H1 (cell line): ENCODE measurements around the gene CD8B2. TPM values are rescaled to one million over a fixed set of nuclear protein-coding genes. Genes with fewer than 3 reads are reported as not detected.
A peak's percentile ranks its signal among the peaks of the same experiment; 100 is the strongest.

Source experiments
- CTCF ChIA-PET: fragments of 300-600 bp; sonication (Branson Sonifier 250); formaldehyde crosslinking; loops from one replicate; lab custom pipeline; 2021; ENCODE audit not compliant: partially characterized antibody; lab: Charles Lee
- POLR2A ChIA-PET: fragments of 300-600 bp; sonication (Branson Sonifier 250); formaldehyde crosslinking; loops from one replicate; lab custom pipeline; 2021; ENCODE audit warnings: inconsistent platforms; ENCODE audit not compliant: partially characterized antibody; lab: Charles Lee
- DNase-seq, 2 experiments: peaks; one replicate each; pipeline versions ENCODE4 v3.0.0 to v3.0.0-alpha.2; 2010 to 2022; ENCODE audit warnings: low spot score in 2 of 2, low read depth in 1 of 2, mixed read lengths in 1 of 2
- FAIRE-seq: peaks from 2 replicates; lab custom pipeline; 2011; peaks lifted over from hg19 to GRCh38; lab: Jason Lieb, UNC
- H2AFZ ChIP-seq: 2 replicates; pipeline ENCODE4 v1.8.1; 2012; ENCODE audit warnings: low read length, inconsistent platforms
- H2AK5ac ChIP-seq: 2 replicates; pipeline ENCODE4 v1.6.1; 2013; ENCODE audit warnings: low read depth, low read length
- H2BK120ac ChIP-seq: replicated peaks from 2 replicates; pipeline ENCODE3; 2013; ENCODE audit warnings: low read depth, low read length, inconsistent platforms
- H2BK12ac ChIP-seq: 2 replicates; pipeline ENCODE4 v1.6.1; 2013; ENCODE audit warnings: low read depth, low read length
- H2BK15ac ChIP-seq: 2 replicates; pipeline ENCODE4 v1.6.1; 2013; ENCODE audit warnings: low read length
- H2BK20ac ChIP-seq: 2 replicates; pipeline ENCODE4 v1.6.1; 2013; ENCODE audit warnings: low read length
- H2BK5ac ChIP-seq: 2 replicates; pipeline ENCODE4 v1.6.1; 2013; ENCODE audit warnings: low read depth, low read length
- H3K14ac ChIP-seq: 2 replicates; pipeline ENCODE4 v1.6.1; 2013; ENCODE audit warnings: inconsistent platforms; ENCODE audit not compliant: insufficient read length
- H3K18ac ChIP-seq: 2 replicates; pipeline ENCODE4 v1.6.1; 2013; ENCODE audit warnings: low read length; ENCODE audit errors: extremely low read depth
- H3K23ac ChIP-seq: 2 replicates; pipeline ENCODE4 v1.6.1; 2013; ENCODE audit warnings: inconsistent platforms; ENCODE audit not compliant: insufficient read length
- H3K23me2 ChIP-seq: 2 replicates; pipeline ENCODE4 v1.6.1; 2013; ENCODE audit warnings: low read depth, low read length
- H3K27ac ChIP-seq: 2 replicates; pipeline ENCODE4 v1.6.1; 2011; ENCODE audit warnings: low read depth, low read length, inconsistent platforms
- H3K27me3 ChIP-seq, 4 experiments: replicated peaks in 1 of 4; 1 replicate in 1 of 4; 2 replicates in 3 of 4; pipeline versions ENCODE4 v1.6.1 to v1.8.1; 2011 to 2013; ENCODE audit warnings: low read length in 3 of 4, mild to moderate bottlenecking in 3 of 4, inconsistent platforms in 2 of 4, mixed read lengths in 2 of 4, moderate library complexity in 1 of 4; ENCODE audit not compliant: control insufficient read depth in 3 of 4, insufficient read depth in 3 of 4; ENCODE audit errors: extremely low read depth in 1 of 4
- H3K36me3 ChIP-seq, 4 experiments: 2 replicates each; pipeline versions ENCODE4 v1.6.1 to v1.8.1; 2011 to 2013; ENCODE audit warnings: mild to moderate bottlenecking in 4 of 4, low read length in 3 of 4, moderate library complexity in 2 of 4, control low read depth in 1 of 4, inconsistent platforms in 1 of 4; ENCODE audit not compliant: insufficient read depth in 4 of 4, control insufficient read depth in 2 of 4
- H3K4ac ChIP-seq: replicated peaks from 2 replicates; pipeline ENCODE3; 2013; ENCODE audit warnings: low read length, low read depth, mixed read lengths, inconsistent platforms; ENCODE audit not compliant: insufficient read length
- H3K4me1 ChIP-seq, 4 experiments: replicated peaks in 1 of 4; 1 replicate in 1 of 4; 2 replicates in 3 of 4; pipeline versions ENCODE4 v1.6.1 to v1.8.1; 2011 to 2013; ENCODE audit warnings: low read length in 3 of 4, inconsistent platforms in 2 of 4, mixed read lengths in 1 of 4; ENCODE audit not compliant: insufficient read depth in 4 of 4, control insufficient read depth in 3 of 4
- H3K4me2 ChIP-seq, 2 experiments: 2 replicates each; pipeline versions ENCODE4 v1.6.1 to v1.8.1; 2011 to 2013; ENCODE audit warnings: low read depth in 2 of 2, low read length in 2 of 2, control low read depth in 1 of 2, inconsistent platforms in 1 of 2, mild to moderate bottlenecking in 1 of 2; ENCODE audit not compliant: insufficient read depth in 1 of 2
- H3K4me3 ChIP-seq, 4 experiments: fragments of 200-600, 300-600 bp in 1 of 4; sonication (generic), shearing (Covaris generic), sonication (Bioruptor Twin) in 1 of 4; 2 replicates each; pipeline versions ENCODE4 v1.5.1 to v1.8.1; 2011 to 2016; ENCODE audit warnings: low read length in 4 of 4, low read depth in 3 of 4, control low read depth in 2 of 4, inconsistent platforms in 2 of 4, mild to moderate bottlenecking in 2 of 4, mixed read lengths in 1 of 4, moderate library complexity in 1 of 4; ENCODE audit not compliant: insufficient read depth in 2 of 4; ENCODE audit errors: extremely low read depth in 1 of 4
- H3K56ac ChIP-seq: replicated peaks from 2 replicates; pipeline ENCODE3; 2013; ENCODE audit warnings: low read depth, mild to moderate bottlenecking, mixed read lengths, low read length, inconsistent platforms; ENCODE audit not compliant: insufficient read length
- H3K79me1 ChIP-seq: 2 replicates; pipeline ENCODE4 v1.6.1; 2013; ENCODE audit warnings: low read depth, low read length, control low read depth
- H3K79me2 ChIP-seq, 2 experiments: 2 replicates each; pipeline versions ENCODE4 v1.6.1 to v1.8.1; 2012 to 2013; ENCODE audit warnings: low read length in 2 of 2, mild to moderate bottlenecking in 2 of 2, inconsistent platforms in 1 of 2; ENCODE audit not compliant: insufficient read depth in 2 of 2, control insufficient read depth in 1 of 2
- H3K9ac ChIP-seq, 4 experiments: replicated peaks in 1 of 4; 1 replicate in 1 of 4; 2 replicates in 3 of 4; pipeline versions ENCODE4 v1.6.1 to v1.8.1; 2011 to 2013; ENCODE audit warnings: low read depth in 3 of 4, low read length in 3 of 4, control low read depth in 2 of 4, mild to moderate bottlenecking in 2 of 4, moderate library complexity in 2 of 4, inconsistent platforms in 1 of 4; ENCODE audit errors: extremely low read depth in 1 of 4
- H3K9me3 ChIP-seq, 2 experiments: 2 replicates each; pipeline versions ENCODE4 v1.6.1 to v1.8.1; 2012 to 2013; ENCODE audit warnings: mild to moderate bottlenecking in 2 of 2, moderate library complexity in 2 of 2, control low read depth in 1 of 2, inconsistent platforms in 1 of 2, low read depth in 1 of 2, low read length in 1 of 2, mixed read lengths in 1 of 2; ENCODE audit not compliant: insufficient read depth in 2 of 2
- H4K20me1 ChIP-seq, 2 experiments: replicated peaks in 1 of 2; 2 replicates each; pipeline versions ENCODE3 to v1.8.1; 2011 to 2013; ENCODE audit warnings: inconsistent platforms in 2 of 2, low read length in 2 of 2, mild to moderate bottlenecking in 1 of 2; ENCODE audit not compliant: insufficient read depth in 2 of 2, control insufficient read depth in 1 of 2
- H4K5ac ChIP-seq: 2 replicates; pipeline ENCODE4 v1.6.1; 2013; ENCODE audit warnings: low read length, low read depth, mixed read lengths, inconsistent platforms; ENCODE audit not compliant: insufficient read length
- H4K8ac ChIP-seq: 2 replicates; pipeline ENCODE4 v1.8.0; 2013; ENCODE audit warnings: mild to moderate bottlenecking, moderate library complexity, low read length, inconsistent platforms; ENCODE audit not compliant: insufficient read depth; ENCODE audit errors: extremely low read depth
- H4K91ac ChIP-seq: replicated peaks from 2 replicates; pipeline ENCODE3; 2013; ENCODE audit warnings: low read length, mixed read lengths, inconsistent platforms; ENCODE audit not compliant: insufficient read length
- MAFK ChIP-seq: IDR thresholded peaks from 2 replicates; pipeline ENCODE4 v1.6.1; 2012; ENCODE audit warnings: low read depth, mild to moderate bottlenecking, improper control_type of control experiment, low read length
- POLR2A ChIP-seq, 2 experiments: IDR thresholded peaks; 1 replicate in 1 of 2; 2 replicates in 1 of 2; pipeline ENCODE4 v1.6.1; 2011; ENCODE audit warnings: low read depth in 2 of 2, low read length in 2 of 2, mild to moderate bottlenecking in 2 of 2; ENCODE audit errors: control extremely low read depth in 1 of 2
- RAD21 ChIP-seq, 2 experiments: IDR thresholded peaks in 1 of 2; conservative IDR thresholded peaks in 1 of 2; 2 replicates each; pipeline ENCODE4 v1.6.1; 2011; ENCODE audit warnings: low read depth in 2 of 2, low read length in 2 of 2, improper control_type of control experiment in 1 of 2, inconsistent platforms in 1 of 2, mild to moderate bottlenecking in 1 of 2, moderate library complexity in 1 of 2
- WGBS, 2 experiments: shearing (Covaris generic) in 1 of 2; methylation state at CpG; one replicate each; pipeline versions ENCODE4 v1.1.6 to v1.1.7; 2013 to 2015; ENCODE audit warnings: low lambda C conversion rate in 2 of 2, mixed read lengths in 2 of 2, inconsistent platforms in 1 of 2, low coverage in 1 of 2, missing lambda C conversion rate in 1 of 2; ENCODE audit not compliant: insufficient replicate concordance in 2 of 2, insufficient coverage in 1 of 2, insufficient read length in 1 of 2; ENCODE audit errors: extremely low coverage in 1 of 2, missing lambda C conversion rate in 1 of 2; 5-methylcytosine and 5-hydroxymethylcytosine counted together
- polyA plus RNA-seq, 7 experiments: library from polyadenylated mRNA; depleted of rRNA in 3 of 7; stranded (reverse) in 5 of 7; unstranded in 2 of 7; fragments of >200 nt in 5 of 7; fragments of 200-250 nt in 2 of 7; gene quantifications; 1 replicate in 5 of 7; 2 replicates in 1 of 7; 4 replicates in 1 of 7; pipeline versions ENCODE4 v1.2.1 to v1.2.3, GENCODE V29; 2011 to 2013; ENCODE audit warnings: missing spikeins in 2 of 7, mixed read lengths in 2 of 7
- total RNA-seq: library from RNA; stranded (reverse); fragmentation: NEBNext Ultra II Directional; extraction: Animal tissue kit (Norgen Biotek cat#: 25700); gene quantifications from 2 replicates; pipeline ENCODE4 v1.2.1, GENCODE V29; 2021
- TF ChIP-seq, protein P1 (sequence below), 3 experiments: IDR thresholded peaks; 1 replicate in 2 of 3; 2 replicates in 1 of 3; pipeline versions ENCODE4 v1.5.1 to v1.6.1; 2011; ENCODE audit warnings: low read length in 3 of 3, mild to moderate bottlenecking in 3 of 3, inconsistent platforms in 2 of 3, low read depth in 1 of 3, moderate library complexity in 1 of 3; ENCODE audit not compliant: insufficient read depth in 1 of 3; ENCODE audit errors: control extremely low read depth in 1 of 3
- TF ChIP-seq, protein P2 (sequence below): IDR thresholded peaks from 2 replicates; pipeline ENCODE4 v1.6.1; 2011; ENCODE audit warnings: low read depth, mild to moderate bottlenecking, low read length; ENCODE audit not compliant: insufficient read depth

Gene CD8B2
- total and polyA plus RNA-seq, 2 of the 8 experiments (the other 6 are each of a cell fraction or from before 2014, with no cell fraction given) = 0.03 TPM; not detected in 1

DNA sequence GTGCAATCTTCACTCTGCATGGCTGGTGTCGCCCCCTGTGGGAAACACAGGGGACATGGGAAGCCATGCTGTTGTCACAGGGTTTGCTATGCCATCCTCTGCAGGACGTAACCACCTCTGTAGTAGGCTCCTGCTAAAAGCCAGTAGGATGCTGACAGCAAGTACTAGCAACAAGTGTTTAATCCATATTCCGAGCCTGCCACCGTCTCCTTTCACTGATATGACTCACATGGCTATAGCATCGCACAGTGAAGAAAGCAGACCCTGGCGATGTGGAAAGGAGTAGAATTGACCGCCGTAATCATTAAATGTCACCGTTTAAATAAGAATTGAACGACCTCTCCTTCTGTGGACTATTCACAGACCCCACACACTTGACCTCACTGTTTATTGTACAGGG, 57.8 kb downstream of the CD8B2 start:
- H3K4ac ChIP-seq = no peak overlapping the region

More for the DNA sequence above, 57.8 kb downstream of the CD8B2 start:
- Histone ChIP-seq H2BK120ac (no peak overlapping the region), H3K9ac (no peak overlapping the region), H3K79me2 (no peaks in the 10 kb centered on the region), H3K4me2 (no peak overlapping the region), H3K14ac (no peak overlapping the region), H3K56ac (no peak overlapping the region), H4K91ac (no peak overlapping the region), H3K23ac (no peak overlapping the region), H2BK5ac (no peak overlapping the region), H2AFZ (no peak overlapping the region), H3K27me3 (no peaks in the 10 kb centered on the region; a peak in 1 of 7 replicates)
- FAIRE-seq = no peak
- POLR2A ChIA-PET = no interaction called here
- no peak for TF ChIP-seq MAFK
- TF ChIP-seq, protein P1, sequence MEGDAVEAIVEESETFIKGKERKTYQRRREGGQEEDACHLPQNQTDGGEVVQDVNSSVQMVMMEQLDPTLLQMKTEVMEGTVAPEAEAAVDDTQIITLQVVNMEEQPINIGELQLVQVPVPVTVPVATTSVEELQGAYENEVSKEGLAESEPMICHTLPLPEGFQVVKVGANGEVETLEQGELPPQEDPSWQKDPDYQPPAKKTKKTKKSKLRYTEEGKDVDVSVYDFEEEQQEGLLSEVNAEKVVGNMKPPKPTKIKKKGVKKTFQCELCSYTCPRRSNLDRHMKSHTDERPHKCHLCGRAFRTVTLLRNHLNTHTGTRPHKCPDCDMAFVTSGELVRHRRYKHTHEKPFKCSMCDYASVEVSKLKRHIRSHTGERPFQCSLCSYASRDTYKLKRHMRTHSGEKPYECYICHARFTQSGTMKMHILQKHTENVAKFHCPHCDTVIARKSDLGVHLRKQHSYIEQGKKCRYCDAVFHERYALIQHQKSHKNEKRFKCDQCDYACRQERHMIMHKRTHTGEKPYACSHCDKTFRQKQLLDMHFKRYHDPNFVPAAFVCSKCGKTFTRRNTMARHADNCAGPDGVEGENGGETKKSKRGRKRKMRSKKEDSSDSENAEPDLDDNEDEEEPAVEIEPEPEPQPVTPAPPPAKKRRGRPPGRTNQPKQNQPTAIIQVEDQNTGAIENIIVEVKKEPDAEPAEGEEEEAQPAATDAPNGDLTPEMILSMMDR (IDR thresholded peaks at IDR 0.05; ENCODE audit: control extremely low read depth in 1 of 3, insufficient read depth in 1 of 3, low read depth in 1 of 3, low read length in 3 of 3) = peak in 2 of 3 experiments; percentile 38 to 44; a peak in 2 of 4 replicates
- TF ChIP-seq, protein P2, sequence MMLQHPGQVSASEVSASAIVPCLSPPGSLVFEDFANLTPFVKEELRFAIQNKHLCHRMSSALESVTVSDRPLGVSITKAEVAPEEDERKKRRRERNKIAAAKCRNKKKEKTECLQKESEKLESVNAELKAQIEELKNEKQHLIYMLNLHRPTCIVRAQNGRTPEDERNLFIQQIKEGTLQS = no peak
- TF ChIP-seq POLR2A (IDR thresholded peaks at IDR 0.05; ENCODE audit: control extremely low read depth in 1 of 2, low read depth in 2 of 2, low read length in 2 of 2) = no peak
- TF ChIP-seq RAD21 (IDR thresholded peaks at IDR 0.05 in 1 of 2, conservative IDR thresholded peaks at IDR 0.05 in 1 of 2; ENCODE audit: low read depth in 2 of 2, low read length in 2 of 2) = peak in 1 of 2 experiments; percentile 4; a peak in 1 of 4 replicates
- TF ChIP-seq, all 59 proteins: peak for 2
- Histone ChIP-seq H4K8ac (no peak overlapping the region), H3K18ac (no peak overlapping the region), H2BK12ac (no peak overlapping the region), H3K23me2 (no peaks in the 10 kb centered on the region), H3K4me1 (no peaks in the 10 kb centered on the region), H3K4me3 (no peak overlapping the region), H3K36me3 (no peaks in the 10 kb centered on the region), H2BK20ac (no peak overlapping the region), H2BK15ac (no peak overlapping the region), H3K9me3 (no peaks in the 10 kb centered on the region), H2AK5ac (no peak overlapping the region), H3K27ac (no peak overlapping the region), H4K20me1 (no peaks in the 10 kb centered on the region), H4K5ac (no peak overlapping the region), H3K79me1 (no peaks in the 10 kb centered on the region)
- no peak for DNase-seq
- WGBS, 2 experiments = 92% methylated on average over 10 of the region's 10 CpGs; no CpG with 5 or more reads in 1 of the 2 experiments
- CTCF ChIA-PET = interaction anchor here (1.0 to 3.9 kb wide), 7 partner anchors 11 to 440 kb away, joined by 4 to 23 read pairs (median 10); no protein-coding TSS in a partner anchor
